Keratinocyte (primary cell): Measurements from ENCODE around the gene SDK1.

Experiments
- CTCF ChIP-seq, 3 experiments: IDR thresholded peaks in 1 of 3; conservative IDR thresholded peaks in 1 of 3; optimal IDR thresholded peaks in 1 of 3; 2 replicates in 2 of 3; 3 replicates in 1 of 3; pipeline versions ENCODE3 to v1.5.1; 2011; ENCODE audit warnings: low read length in 3 of 3, mild to moderate bottlenecking in 3 of 3, moderate library complexity in 2 of 3, control low read depth in 1 of 3, inconsistent platforms in 1 of 3; ENCODE audit not compliant: insufficient read depth in 2 of 3; ENCODE audit errors: extremely low read depth in 1 of 3
- EZH2 ChIP-seq: IDR thresholded peaks from one replicate; pipeline ENCODE4 v1.6.1; 2012; ENCODE audit warnings: inconsistent platforms, mild to moderate bottlenecking, low read length, moderate library complexity

DNA sequence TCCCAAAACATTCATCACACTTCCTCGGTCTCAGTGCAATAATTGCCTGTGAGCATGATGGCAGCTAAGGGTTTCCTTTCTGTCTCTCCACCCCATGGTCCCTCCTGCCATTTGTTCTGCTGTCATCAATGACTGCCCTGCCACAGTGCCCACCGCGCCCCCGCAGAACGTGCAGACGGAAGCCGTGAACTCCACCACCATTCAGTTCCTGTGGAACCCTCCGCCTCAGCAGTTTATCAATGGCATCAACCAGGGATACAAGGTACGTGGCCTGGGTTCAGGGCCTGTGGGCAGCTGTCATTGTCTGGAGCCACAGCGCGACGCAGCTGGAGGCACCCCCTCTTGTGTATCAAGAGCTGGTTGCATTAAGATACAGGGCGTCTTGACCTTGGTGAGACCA, 748.1 kb downstream of the SDK1 start:
- TF ChIP-seq CTCF (optimal IDR thresholded peaks at IDR 0.05 in 1 of 3, IDR thresholded peaks at IDR 0.05 in 1 of 3, conservative IDR thresholded peaks at IDR 0.05 in 1 of 3; ENCODE audit: extremely low read depth in 1 of 3, insufficient read depth in 2 of 3, low read length in 3 of 3) (no peak), EZH2 (no peak)
